Measurements from ENCODE around the gene TUBB4A.
A peak's percentile ranks its signal among the peaks of the same experiment; 100 is the strongest.

Gene TUBB4A

GRCh38 chr19:6530386-6531162, 28.5 kb upstream of the TUBB4A start, which contains the start of gene TNFSF9:
Gene TNFSF9 (plus strand): TSS chr19:6531026. CDS start chr19:6531037, 11 bp downstream.
- DNase-seq: peak; percentile 92
- Mint-ChIP-seq H3K27ac (peak within 1 kb of the TSS; percentile 78), H3K27me3 (peaks cover 35% of the 10 kb centered on the region), H3K4me1 (peaks cover 42% of the 10 kb centered on the region), H3K9me3 (no peaks in the 10 kb centered on the region), H3K36me3 (ENCODE audit: low read depth) (peaks cover 2% of the 10 kb centered on the region), H3K4me3 (peak within 1 kb of the TSS; percentile 78)
- peak; percentile 78 for ATAC-seq

- Mint-ChIP-seq H3K36me3 (ENCODE audit: low read depth) (peaks cover 2% of the 10 kb centered on the region), H3K9me3 (no peaks in the 10 kb centered on the region), H3K4me1 (peaks cover 41% of the 10 kb centered on the region), H3K4me3 (peak overlapping the region; percentile 78), H3K27me3 (peaks cover 35% of the 10 kb centered on the region), H3K27ac (peak overlapping the region; percentile 78)
- DNase-seq (no peak), ATAC-seq (no peak)
Observed at GRCh38 chr19:6529937-6530385, 27.9 kb upstream of the TUBB4A start.

- Mint-ChIP-seq H3K27me3 (peaks cover 35% of the 10 kb centered on the region), H3K4me1 (peaks cover 41% of the 10 kb centered on the region), H3K4me3 (no peak overlapping the region), H3K27ac (peak overlapping the region; percentile 78), H3K36me3 (ENCODE audit: low read depth) (peaks cover 2% of the 10 kb centered on the region), H3K9me3 (no peaks in the 10 kb centered on the region)
- no peak for DNase-seq
- no peak for ATAC-seq
Observed at GRCh38 chr19:6529351-6529750, 27.2 kb upstream of the TUBB4A start.

GRCh38 chr19:6528544-6529121, 26.5 kb upstream of the TUBB4A start:
- ATAC-seq (no peak), DNase-seq (no peak)
- no peak overlapping the region for H3K4me3 Mint-ChIP-seq
- H3K9me3 Mint-ChIP-seq: no peaks in the 10 kb centered on the region
- H3K4me1 Mint-ChIP-seq: peaks cover 41% of the 10 kb centered on the region
- H3K36me3 Mint-ChIP-seq (ENCODE audit: low read depth): peaks cover 2% of the 10 kb centered on the region
- peaks cover 32% of the 10 kb centered on the region for H3K27me3 Mint-ChIP-seq
- no peak overlapping the region for H3K27ac Mint-ChIP-seq

GRCh38 chr19:6527893-6528543, 25.9 kb upstream of the TUBB4A start:
- Mint-ChIP-seq H3K9me3 (no peaks in the 10 kb centered on the region), H3K27ac (peak overlapping the region; percentile 41), H3K27me3 (peaks cover 32% of the 10 kb centered on the region), H3K4me3 (no peak overlapping the region), H3K36me3 (ENCODE audit: low read depth) (peaks cover 2% of the 10 kb centered on the region), H3K4me1 (peaks cover 41% of the 10 kb centered on the region)
- ATAC-seq (no peak), DNase-seq (no peak)

- H3K27me3 Mint-ChIP-seq: peaks cover 6% of the 10 kb centered on the region
- H3K4me1 Mint-ChIP-seq: peaks cover 37% of the 10 kb centered on the region
- H3K36me3 Mint-ChIP-seq (ENCODE audit: low read depth): peaks cover 2% of the 10 kb centered on the region
- no peak overlapping the region for H3K27ac Mint-ChIP-seq
- no peak overlapping the region for H3K4me3 Mint-ChIP-seq
- DNase-seq: no peak
- H3K9me3 Mint-ChIP-seq: no peaks in the 10 kb centered on the region
- ATAC-seq: no peak
Observed at GRCh38 chr19:6524311-6524710, 22.2 kb upstream of the TUBB4A start.

- H3K27ac Mint-ChIP-seq: peak overlapping the region; percentile 95
- H3K9me3 Mint-ChIP-seq: no peaks in the 10 kb centered on the region
- H3K36me3 Mint-ChIP-seq (ENCODE audit: low read depth): peaks cover 2% of the 10 kb centered on the region
- peak overlapping the region; percentile 29 for H3K4me3 Mint-ChIP-seq
- ATAC-seq (no peak), DNase-seq (no peak)
- H3K4me1 Mint-ChIP-seq: peaks cover 46% of the 10 kb centered on the region
- peaks cover 4% of the 10 kb centered on the region for H3K27me3 Mint-ChIP-seq
Observed at GRCh38 chr19:6522712-6523111, 20.6 kb upstream of the TUBB4A start.

- Mint-ChIP-seq H3K36me3 (ENCODE audit: low read depth) (peaks cover 2% of the 10 kb centered on the region), H3K4me1 (peaks cover 50% of the 10 kb centered on the region), H3K27ac (peak overlapping the region; percentile 95), H3K9me3 (no peaks in the 10 kb centered on the region), H3K4me3 (peak overlapping the region; percentile 53), H3K27me3 (peaks cover 4% of the 10 kb centered on the region)
- DNase-seq: peak; percentile 76
- ATAC-seq: peak; percentile 82
Observed at GRCh38 chr19:6521718-6522646, 19.9 kb upstream of the TUBB4A start.

- peaks cover 60% of the 10 kb centered on the region for H3K4me1 Mint-ChIP-seq
- ATAC-seq: no peak
- H3K4me3 Mint-ChIP-seq: peak overlapping the region; percentile 68
Observed at GRCh38 chr19:6519289-6519688, 17.2 kb upstream of the TUBB4A start.

GRCh38 chr19:6518145-6518911, 16.2 kb upstream of the TUBB4A start:
- no peaks in the 10 kb centered on the region for H3K9me3 Mint-ChIP-seq
- peak; percentile 22 for ATAC-seq
- H3K27me3 Mint-ChIP-seq: peaks cover 4% of the 10 kb centered on the region
- peak; percentile 53 for DNase-seq
- peak overlapping the region; percentile 78 for H3K27ac Mint-ChIP-seq
- H3K36me3 Mint-ChIP-seq (ENCODE audit: low read depth): peaks cover 2% of the 10 kb centered on the region
- H3K4me3 Mint-ChIP-seq: peak overlapping the region; percentile 70
- peaks cover 60% of the 10 kb centered on the region for H3K4me1 Mint-ChIP-seq

More at GRCh38 chr19:6519289-6519688, 17.2 kb upstream of the TUBB4A start:
- Mint-ChIP-seq H3K9me3 (no peaks in the 10 kb centered on the region), H3K36me3 (ENCODE audit: low read depth) (peaks cover 2% of the 10 kb centered on the region), H3K27ac (peak overlapping the region; percentile 86), H3K27me3 (peaks cover 4% of the 10 kb centered on the region)
- no peak for DNase-seq

GRCh38 chr19:6516659-6517291, 14.7 kb upstream of the TUBB4A start:
- Mint-ChIP-seq H3K9me3 (no peaks in the 10 kb centered on the region), H3K4me1 (peaks cover 48% of the 10 kb centered on the region)

GRCh38 chr19:6516018-6516658, 14.0 kb upstream of the TUBB4A start:
- DNase-seq (peak; percentile 81), ATAC-seq (peak; percentile 51)
- Mint-ChIP-seq H3K36me3 (ENCODE audit: low read depth) (no peaks in the 10 kb centered on the region), H3K4me1 (peaks cover 46% of the 10 kb centered on the region), H3K27me3 (peaks cover 2% of the 10 kb centered on the region), H3K27ac (peak overlapping the region; percentile 76), H3K9me3 (no peaks in the 10 kb centered on the region), H3K4me3 (peak overlapping the region; percentile 98)

More at GRCh38 chr19:6516659-6517291, 14.7 kb upstream of the TUBB4A start:
- ATAC-seq (peak; percentile 86), DNase-seq (peak; percentile 98)
- Mint-ChIP-seq H3K36me3 (ENCODE audit: low read depth) (no peaks in the 10 kb centered on the region), H3K27me3 (peaks cover 2% of the 10 kb centered on the region), H3K27ac (peak overlapping the region; percentile 95), H3K4me3 (peak overlapping the region; percentile 98)

All from activated naive CD8-positive, alpha-beta T cell treated with anti-CD3 and anti-CD28 coated beads, Interleukin-2, amount 50 U/mL, for 24 hours (primary cell).